Activated CD4-positive, alpha-beta T cell treated with anti-CD3 and anti-CD28 coated beads, Interleukin-2, amount 10 ng/mL, durations not matched to agents 24 days and 14 days (primary cell): ENCODE measurements around the gene GPR152. TPM values are rescaled to one million over a fixed set of nuclear protein-coding genes. Genes with fewer than 3 reads are reported as not detected.
"Not testable (repeated sequence)": the region's sequence is repeated elsewhere in the genome, so short reads cannot be mapped to it uniquely, and the experiment has no call there.

ENCODE experiments used
- DNase-seq: peaks from one replicate; pipeline ENCODE4 v3.0.0; 2022
- H3K27ac Mint-ChIP-seq: one replicate; pipeline ENCODE4 v1.8.0; 2022; ENCODE audit warnings: mild to moderate bottlenecking, mixed read lengths
- H3K27me3 Mint-ChIP-seq: one replicate; pipeline ENCODE4 v1.8.0; 2022; ENCODE audit warnings: mixed read lengths
- H3K36me3 Mint-ChIP-seq: one replicate; pipeline ENCODE4 v1.8.0; 2022; ENCODE audit warnings: low read depth, mild to moderate bottlenecking, mixed read lengths
- H3K4me1 Mint-ChIP-seq: one replicate; pipeline ENCODE4 v1.8.0; 2021; ENCODE audit warnings: mixed read lengths
- H3K4me3 Mint-ChIP-seq: one replicate; pipeline ENCODE4 v1.8.0; 2022; ENCODE audit warnings: mild to moderate bottlenecking, moderate library complexity, mixed read lengths
- H3K9me3 Mint-ChIP-seq: one replicate; pipeline ENCODE4 v1.8.0; 2021; ENCODE audit warnings: mixed read lengths
- intact Hi-C: fragments of 100-400 bp; cut with micrococcal nuclease; formaldehyde crosslinking; loops from one replicate; pipeline ENCODE4 v1.15.1; 2023
- total RNA-seq: library from RNA; stranded (reverse); gene quantifications from 2 replicates; pipeline ENCODE4 v1.2.3, GENCODE V29; 2022

GPR152 gene
- total RNA-seq, 1 donor from 2014 or later = not detected

- intact Hi-C loops = no loop called here
- H3K27me3 Mint-ChIP-seq = no peaks in the 10 kb centered on the region
- H3K36me3 Mint-ChIP-seq = peaks cover 42% of the 10 kb centered on the region
- H3K27ac Mint-ChIP-seq = peak overlapping the region; percentile 86
- DNase-seq = no peak
- H3K4me3 Mint-ChIP-seq = peak overlapping the region; percentile 90
- peaks cover 65% of the 10 kb centered on the region for H3K4me1 Mint-ChIP-seq
- no peaks in the 10 kb centered on the region for H3K9me3 Mint-ChIP-seq
Measured at GRCh38 chr11:67406420-67406968, 46.0 kb downstream of the GPR152 start.

- peaks cover 39% of the 10 kb centered on the region for H3K36me3 Mint-ChIP-seq
- H3K4me3 Mint-ChIP-seq = peak overlapping the region; percentile 90
- intact Hi-C loops = no loop called here
- DNase-seq = no peak
- no peaks in the 10 kb centered on the region for H3K27me3 Mint-ChIP-seq
- no peaks in the 10 kb centered on the region for H3K9me3 Mint-ChIP-seq
- H3K4me1 Mint-ChIP-seq = peaks cover 61% of the 10 kb centered on the region
- H3K27ac Mint-ChIP-seq = peak overlapping the region; percentile 86
Measured at GRCh38 chr11:67405688-67406339, 46.7 kb downstream of the GPR152 start.

GRCh38 chr11:67405196-67405567, 47.3 kb downstream of the GPR152 start:
- no peaks in the 10 kb centered on the region for H3K9me3 Mint-ChIP-seq
- peaks cover 60% of the 10 kb centered on the region for H3K4me1 Mint-ChIP-seq
- H3K27me3 Mint-ChIP-seq = no peaks in the 10 kb centered on the region
- H3K36me3 Mint-ChIP-seq = peaks cover 40% of the 10 kb centered on the region
- peak overlapping the region; percentile 90 for H3K4me3 Mint-ChIP-seq
- intact Hi-C loops = no loop called here
- peak overlapping the region; percentile 86 for H3K27ac Mint-ChIP-seq
- no peak for DNase-seq

- peak; percentile 85 for DNase-seq
- Mint-ChIP-seq H3K36me3 (peaks cover 37% of the 10 kb centered on the region), H3K4me3 (peak overlapping the region; percentile 90), H3K27ac (peak overlapping the region; percentile 86), H3K4me1 (peaks cover 56% of the 10 kb centered on the region), H3K9me3 (no peaks in the 10 kb centered on the region), H3K27me3 (no peaks in the 10 kb centered on the region)
- intact Hi-C loops = loop anchor here (5.0 kb wide), 2 partner anchors 137 to 403 kb away; partner anchors contain the start of gene GRK2
Measured at GRCh38 chr11:67404515-67405195, 47.9 kb downstream of the GPR152 start.

- peak overlapping the region; percentile 86 for H3K27ac Mint-ChIP-seq
- DNase-seq, H3K9me3 Mint-ChIP-seq, H3K27me3 Mint-ChIP-seq: not testable (repeated sequence)
- H3K4me3 Mint-ChIP-seq = peak overlapping the region; percentile 90
- H3K36me3 Mint-ChIP-seq = peaks cover 45% of the 10 kb centered on the region
- intact Hi-C loops = loop anchor here (1.0 to 5.0 kb wide), 4 partner anchors 61 to 404 kb away; partner anchors contain the start of gene GRK2
- H3K4me1 Mint-ChIP-seq = peaks cover 51% of the 10 kb centered on the region
Measured at GRCh38 chr11:67403085-67403484, 49.4 kb downstream of the GPR152 start.

- Mint-ChIP-seq H3K4me1 (peaks cover 47% of the 10 kb centered on the region), H3K36me3 (peaks cover 50% of the 10 kb centered on the region), H3K4me3 (peak overlapping the region; percentile 91), H3K27ac (peak overlapping the region; percentile 87)
- not testable (repeated sequence) for H3K9me3 Mint-ChIP-seq, DNase-seq, H3K27me3 Mint-ChIP-seq
- intact Hi-C loops = loop anchor here (1.0 to 5.0 kb wide), 4 partner anchors 82 to 405 kb away; partner anchors contain the start of gene GRK2
Measured at GRCh38 chr11:67402192-67402839, 50.2 kb downstream of the GPR152 start.

GRCh38 chr11:67401495-67402191, 50.9 kb downstream of the GPR152 start, which contains the start of gene PPP1CA:
Gene PPP1CA (minus strand): TSS chr11:67401858. CDS start chr11:67401782, 76 bp downstream.
- intact Hi-C loops = loop anchor here (1.0 to 5.0 kb wide), 8 partner anchors 9 to 406 kb away; partner anchors contain the start of genes GRK2, RPS6KB2 and TMEM134
- no peaks in the 10 kb centered on the region for H3K9me3 Mint-ChIP-seq
- H3K4me1 Mint-ChIP-seq = peaks cover 45% of the 10 kb centered on the region
- H3K36me3 Mint-ChIP-seq = peaks cover 49% of the 10 kb centered on the region
- DNase-seq = peak; percentile 96
- peak within 1 kb of the TSS; percentile 91 for H3K4me3 Mint-ChIP-seq
- peak within 1 kb of the TSS; percentile 87 for H3K27ac Mint-ChIP-seq
- H3K27me3 Mint-ChIP-seq = no peaks in the 10 kb centered on the region

Other genes starting within 250 kb of the GPR152 start
- gene GRK2, start 186.3 kb downstream of the GPR152 start, total RNA-seq = 244 and 248 TPM in 2 replicates
- 114 and 124 TPM in 2 replicates for gene ANKRD13D, start 163.4 kb downstream of the GPR152 start, total RNA-seq
- 7.1 and 8.1 TPM in 2 replicates for gene SSH3, start 149.2 kb downstream of the GPR152 start, total RNA-seq
- gene POLD4, start 99.2 kb downstream of the GPR152 start, total RNA-seq = 36.0 and 36.4 TPM in 2 replicates
- gene CLCF1, start 79.1 kb downstream of the GPR152 start, total RNA-seq = 0.63 and 0.66 TPM in 2 replicates
- gene RAD9A, start 60.7 kb downstream of the GPR152 start, total RNA-seq = 31.6 and 34.3 TPM in 2 replicates
- 251 and 252 TPM in 2 replicates for gene PPP1CA, start 50.9 kb downstream of the GPR152 start, total RNA-seq
- 115 and 119 TPM in 2 replicates for gene TBC1D10C, start 48.6 kb downstream of the GPR152 start, total RNA-seq
- 0.77 and 0.83 TPM in 2 replicates for gene CARNS1, start 37.1 kb downstream of the GPR152 start, total RNA-seq
- 79.3 and 83.1 TPM in 2 replicates for gene RPS6KB2, start 24.2 kb downstream of the GPR152 start, total RNA-seq
- 85.1 and 90.3 TPM in 2 replicates for gene PTPRCAP, start 15.0 kb downstream of the GPR152 start, total RNA-seq
- 251 and 259 TPM in 2 replicates for gene CORO1B, start 9.3 kb downstream of the GPR152 start, total RNA-seq
- gene CABP4, start 2.6 kb upstream of the GPR152 start, total RNA-seq = 0.66 and 0.68 TPM in 2 replicates
- 56.8 and 58.3 TPM in 2 replicates for gene TMEM134, start 16.5 kb upstream of the GPR152 start, total RNA-seq
- gene AIP, start 30.3 kb upstream of the GPR152 start, total RNA-seq = 186 and 189 TPM in 2 replicates
- 126 and 128 TPM in 2 replicates for gene PITPNM1, start 52.6 kb upstream of the GPR152 start, total RNA-seq
- gene CDK2AP2, start 55.4 kb upstream of the GPR152 start, total RNA-seq = 93.5 and 97.9 TPM in 2 replicates
- gene CABP2, start 70.7 kb upstream of the GPR152 start, total RNA-seq = not detected in 2 replicates
- 305 and 312 TPM in 2 replicates for gene GSTP1, start 131.1 kb upstream of the GPR152 start, total RNA-seq
- gene NDUFV1, start 154.2 kb upstream of the GPR152 start, total RNA-seq = 304 and 321 TPM in 2 replicates
- gene NUDT8, start 177.2 kb upstream of the GPR152 start, total RNA-seq = 22.2 and 22.6 TPM in 2 replicates
- gene TBX10, start 187.0 kb upstream of the GPR152 start, total RNA-seq = not detected in 2 replicates
- 0.14 TPM in 1 of 2 replicates, not detected in the other for gene ACY3, start 198.0 kb upstream of the GPR152 start, total RNA-seq
- not detected in 2 replicates for gene ALDH3B2, start 221.9 kb upstream of the GPR152 start, total RNA-seq